ENCODE measurements around the gene TANC1.
A peak's percentile ranks its signal among the peaks of the same experiment; 100 is the strongest.

Gene TANC1

GRCh38 chr2:158996378-158996993 lies 28.0 kb downstream of the TANC1 start:
- no peak for DNase-seq

- DNase-seq, result no peak
These were observed 28.8 kb downstream of the TANC1 start for GRCh38 chr2:158997037-158997790.

DNA sequence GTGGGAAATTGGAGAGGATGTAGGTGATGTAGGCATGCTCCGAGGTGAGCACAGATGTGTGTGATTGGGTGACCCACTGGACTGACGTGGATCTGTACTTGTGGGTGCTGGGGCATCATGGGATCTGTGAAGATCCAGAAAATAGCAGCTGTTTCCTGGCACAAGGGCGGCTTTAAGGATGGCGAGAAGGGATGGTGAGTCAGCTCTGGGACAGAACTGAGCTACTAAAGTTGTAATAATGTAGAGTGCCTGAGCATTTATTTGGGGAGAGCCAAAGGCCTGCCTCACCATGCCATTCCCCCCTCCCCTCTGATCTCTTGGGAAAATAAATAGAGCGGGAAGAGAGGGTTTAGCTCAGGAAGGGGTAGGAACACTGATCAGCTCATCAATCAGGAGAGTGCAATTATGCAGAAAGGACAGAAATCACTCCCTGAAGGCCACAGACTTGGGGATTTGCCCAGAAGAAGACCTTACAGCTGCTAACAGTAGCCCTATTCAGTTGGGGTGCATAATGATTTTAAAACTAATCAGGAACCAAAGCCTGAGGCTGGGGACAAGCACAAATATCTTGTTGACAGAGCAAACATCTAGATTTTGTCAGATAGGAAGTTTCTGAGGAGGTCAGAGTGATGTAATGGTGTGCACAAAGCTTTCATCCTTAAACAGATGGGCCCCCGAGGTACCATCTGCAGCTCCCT lies 30.3 kb downstream of the TANC1 start:
- DNase-seq, result no peak

DNA sequence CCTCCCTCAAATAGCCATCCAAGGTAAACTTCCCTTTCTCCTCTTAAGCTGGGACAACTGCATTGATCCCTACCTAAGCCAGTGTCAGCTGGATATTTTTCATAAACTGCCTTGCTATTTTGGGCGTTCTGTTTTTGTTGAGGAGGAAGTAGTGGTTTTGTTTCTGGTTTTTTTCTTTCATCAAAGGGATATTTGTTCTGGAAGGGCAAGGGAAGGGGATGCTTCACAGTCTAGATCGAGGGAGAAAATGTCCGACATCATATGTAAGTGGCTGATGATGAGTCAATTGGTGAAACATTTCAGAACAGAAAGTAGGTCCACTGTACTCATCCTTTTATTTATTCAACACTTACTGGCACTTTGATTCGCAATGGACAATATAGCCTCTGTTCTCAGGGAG lies 31.0 kb downstream of the TANC1 start:
- no peak for DNase-seq

- DNase-seq, result no peak
These were observed 31.6 kb downstream of the TANC1 start for GRCh38 chr2:159000072-159000471.

DNA sequence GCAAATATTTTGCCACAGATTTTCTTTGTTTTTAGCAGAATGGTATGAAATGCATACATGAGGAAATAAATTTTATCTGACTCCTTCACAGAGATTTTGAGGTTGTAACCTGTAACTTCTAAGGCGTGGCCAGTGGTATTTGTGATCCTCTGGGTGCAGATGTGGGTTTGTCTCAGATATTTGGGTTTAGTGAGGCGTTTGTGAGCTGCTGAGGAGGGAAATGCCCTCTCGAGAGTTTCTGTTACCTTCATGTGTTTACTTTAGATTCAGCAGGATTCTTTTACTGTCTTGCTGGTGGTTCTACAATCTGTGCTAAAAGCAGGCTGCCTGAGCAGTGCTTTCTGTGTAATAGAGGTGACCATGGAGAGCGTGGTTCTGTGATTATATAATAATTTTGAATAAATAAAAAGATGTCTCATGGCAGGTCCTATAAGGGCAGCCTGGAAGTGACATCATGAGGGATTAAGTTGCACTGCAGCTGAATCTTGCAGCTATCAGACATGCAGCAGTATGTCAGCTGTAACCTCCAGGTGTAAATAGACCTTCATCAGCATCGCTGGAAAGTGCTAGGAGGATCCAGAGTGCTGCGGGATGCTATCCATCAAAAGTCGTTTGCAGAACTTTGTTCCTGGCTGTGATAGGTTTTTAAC lies 34.1 kb downstream of the TANC1 start:
- DNase-seq, result no peak

DNA sequence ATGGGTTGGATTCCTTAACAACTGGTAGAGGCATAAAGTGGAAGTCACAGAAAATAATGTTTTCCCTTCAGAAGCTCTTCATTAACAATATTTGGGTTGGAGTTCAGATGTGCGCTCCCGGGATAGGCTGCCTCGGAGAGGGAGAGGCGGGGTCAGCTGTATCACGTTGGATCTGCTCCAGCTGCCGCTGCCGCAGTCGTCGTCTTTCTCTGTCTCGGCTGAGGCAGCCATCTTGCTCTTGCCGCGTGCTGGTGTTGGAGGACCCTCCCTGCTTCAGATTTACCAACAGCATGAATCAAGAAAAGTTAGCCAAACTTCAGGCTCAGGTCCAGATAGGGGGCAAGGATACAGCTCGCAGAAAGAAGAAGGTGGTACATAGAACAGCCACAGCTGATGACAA lies 35.1 kb downstream of the TANC1 start:
- DNase-seq, result no peak

DNA sequence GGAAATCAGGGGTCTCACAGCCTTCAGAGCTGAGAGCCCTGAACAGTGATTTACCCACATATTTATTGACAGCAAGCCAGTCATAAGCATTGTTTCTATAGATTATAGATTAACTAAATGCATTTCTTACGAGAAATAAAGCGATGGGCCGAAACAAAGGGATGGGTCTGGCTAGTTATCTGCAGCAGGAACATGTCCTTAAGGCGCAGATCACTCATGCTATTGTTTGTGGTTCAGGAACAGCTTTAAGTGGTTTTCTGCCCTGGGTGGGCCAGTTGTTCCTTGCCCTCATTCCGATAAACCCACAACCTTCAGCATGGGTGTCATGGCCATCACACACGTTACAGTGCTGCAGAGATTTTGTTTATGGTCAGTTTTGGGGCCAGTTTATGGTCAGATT lies 36.4 kb downstream of the TANC1 start:
- no peak for DNase-seq

- DNase-seq, result no peak
These were observed 41.5 kb downstream of the TANC1 start for GRCh38 chr2:159009940-159010339.

GRCh38 chr2:159010340-159010739 lies 41.9 kb downstream of the TANC1 start:
- peak in 1 of 2 donors; percentile 1 for DNase-seq

GRCh38 chr2:159010963-159011362 lies 42.5 kb downstream of the TANC1 start:
- no peak for DNase-seq

DNA sequence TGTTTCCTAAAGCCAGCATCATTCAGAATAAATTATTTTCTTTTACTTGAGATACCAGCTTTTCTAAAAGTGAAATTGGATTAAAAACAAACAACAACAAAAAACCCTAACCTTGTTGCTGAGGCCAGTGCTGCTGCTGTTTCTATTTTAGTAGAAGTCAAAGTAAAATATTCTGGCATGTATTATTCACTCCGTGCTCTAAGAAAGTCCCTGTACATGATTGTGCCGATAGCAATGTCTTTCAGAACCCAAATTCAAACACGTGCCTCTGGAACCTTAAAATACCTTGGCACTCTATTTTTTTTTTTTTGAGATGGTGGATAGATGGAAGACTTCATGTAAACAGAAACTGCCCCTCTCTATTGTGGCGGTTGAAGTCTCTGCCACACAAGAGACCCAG lies 43.7 kb downstream of the TANC1 start:
- DNase-seq, result no peak

- no peak for DNase-seq
These were observed 44.7 kb downstream of the TANC1 start for GRCh38 chr2:159013103-159013502.

GRCh38 chr2:159015174-159015573 lies 46.7 kb downstream of the TANC1 start:
- no peak for DNase-seq

DNA sequence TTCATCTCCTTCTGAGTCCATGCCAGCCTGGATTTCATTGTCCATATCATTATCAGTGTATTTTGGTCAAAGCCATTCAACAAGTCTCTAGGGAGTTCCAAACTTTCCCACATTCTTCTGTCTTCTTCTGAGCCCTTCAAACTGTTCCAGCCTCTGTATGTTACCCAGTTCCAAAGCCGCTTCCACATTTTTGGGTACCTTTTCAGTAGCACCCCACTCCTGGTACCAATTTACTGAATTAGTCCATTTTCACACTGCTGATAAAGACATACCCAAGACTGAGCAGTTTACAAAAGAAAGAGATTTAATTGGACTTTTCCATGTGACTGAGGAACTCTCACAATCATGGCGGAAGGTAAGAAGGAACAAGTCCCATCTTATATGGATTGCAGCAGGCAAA lies 47.4 kb downstream of the TANC1 start:
- no peak for DNase-seq

DNA sequence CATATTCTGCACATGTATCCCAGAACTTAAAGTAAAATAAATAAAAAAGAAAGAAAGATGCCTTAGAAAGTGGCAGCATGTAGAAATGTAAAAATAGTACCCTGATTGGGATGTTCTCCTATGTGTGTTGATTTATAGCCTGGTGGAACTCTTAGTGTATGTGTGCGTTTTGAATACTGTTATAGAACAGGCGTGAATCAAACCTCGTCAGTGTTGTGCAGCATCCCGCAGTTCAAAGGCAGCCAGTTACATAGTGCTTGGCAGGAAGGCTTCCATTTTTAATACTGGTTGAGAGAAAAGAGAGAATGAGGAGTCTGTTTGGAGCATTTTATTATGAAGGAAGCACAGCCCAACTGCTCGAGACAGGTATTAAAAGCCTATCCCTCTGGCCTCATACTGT lies 49.4 kb downstream of the TANC1 start:
- DNase-seq, result no peak

DNA sequence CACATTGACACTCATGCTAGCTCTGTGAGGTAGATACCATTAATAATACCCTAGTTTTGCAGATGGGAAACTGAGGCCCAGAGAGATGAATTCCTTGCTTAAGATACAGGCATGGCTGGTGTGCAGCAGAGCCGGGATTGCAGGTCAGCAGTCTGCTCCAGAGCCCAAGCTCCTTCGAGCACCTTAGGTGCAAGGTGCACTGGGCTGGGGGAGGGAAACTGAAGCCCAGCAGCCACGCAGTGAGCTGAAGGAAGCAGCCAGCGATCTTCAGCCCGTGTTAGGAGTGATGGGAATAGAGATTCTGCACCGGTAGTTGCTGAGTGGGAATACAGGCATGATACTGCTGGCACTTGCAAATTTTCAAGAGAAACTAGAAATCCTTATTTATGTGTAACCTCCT lies 50.6 kb downstream of the TANC1 start:
- DNase-seq, result no peak

DNA sequence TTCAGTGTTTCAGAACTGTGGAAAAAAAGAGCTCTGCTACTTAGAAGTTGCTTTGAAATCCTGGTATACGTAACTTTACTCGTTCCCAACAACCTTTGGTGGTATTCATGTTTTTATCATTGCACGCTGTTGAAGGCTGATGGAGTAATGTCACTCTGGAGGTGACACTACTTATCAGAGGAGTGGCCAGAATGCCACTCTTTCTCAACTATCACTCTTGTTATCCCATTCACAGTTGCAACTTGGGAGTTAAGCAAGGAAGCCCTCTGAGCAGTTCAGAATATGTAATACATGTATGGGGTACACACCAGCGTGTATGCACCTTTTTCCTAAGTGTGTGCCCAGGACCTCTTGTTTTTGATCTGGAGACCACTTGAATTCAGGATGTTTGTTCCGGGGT lies 53.6 kb downstream of the TANC1 start:
- DNase-seq, result no peak

DNA sequence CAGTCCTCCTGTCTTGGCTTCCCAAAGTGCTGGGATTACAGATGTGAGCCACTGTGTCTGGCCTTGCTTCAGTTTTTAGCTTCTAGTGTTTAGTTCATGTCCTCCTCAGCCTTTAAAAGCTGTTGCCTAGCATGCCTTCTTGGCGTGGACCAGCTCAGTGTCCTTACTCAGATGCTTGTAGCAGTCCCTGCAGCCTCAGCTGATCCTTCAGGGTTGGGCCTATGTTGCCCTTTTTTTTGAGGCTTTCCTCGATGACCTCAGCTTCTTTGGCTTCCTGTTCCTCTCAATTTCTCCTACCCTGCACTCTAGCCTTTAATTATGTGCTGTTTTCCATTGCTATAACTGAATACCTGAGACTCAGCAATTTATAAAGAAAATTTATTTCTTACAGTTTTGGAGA lies 57.7 kb downstream of the TANC1 start:
- no peak for DNase-seq

DNA sequence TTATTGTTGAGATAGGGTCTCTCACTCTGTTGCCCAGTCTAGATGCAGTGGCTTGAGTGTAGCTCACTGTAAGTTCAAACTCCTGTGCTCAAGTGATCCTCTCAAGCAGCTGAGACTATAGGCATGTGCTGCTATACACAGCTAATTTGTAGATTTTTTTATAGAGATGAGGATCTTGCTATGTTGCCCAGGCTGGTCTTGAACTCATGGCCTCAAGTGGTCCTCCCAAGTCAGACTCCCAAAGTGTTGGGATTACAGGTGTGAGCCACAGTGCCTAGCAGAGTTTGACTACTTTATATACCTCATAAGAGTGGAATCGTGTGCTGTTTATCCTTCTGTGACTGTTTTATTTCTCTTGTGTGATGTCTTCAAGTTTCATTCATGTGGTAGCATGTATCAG lies 60.3 kb downstream of the TANC1 start:
- DNase-seq, result no peak

DNA sequence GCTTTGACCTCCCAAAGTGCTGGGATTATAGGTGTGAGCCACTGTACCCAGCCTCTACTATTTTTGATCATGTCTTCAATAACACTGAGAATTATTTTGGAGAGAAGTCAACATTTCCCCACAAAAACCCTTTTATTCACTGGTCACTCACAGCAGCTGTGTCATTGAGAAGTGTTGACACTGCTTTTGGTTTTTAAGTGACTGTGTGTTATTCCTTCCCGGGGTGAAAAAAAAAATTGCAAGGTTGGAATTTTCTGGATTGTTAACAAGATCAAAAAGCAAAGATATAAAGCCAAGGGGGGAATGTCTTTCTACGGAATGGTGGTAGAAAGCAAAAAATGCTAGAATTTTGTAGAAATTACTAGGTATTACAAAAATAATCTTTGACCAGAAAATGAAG lies 61.5 kb downstream of the TANC1 start:
- DNase-seq, result no peak

- no peak for DNase-seq
These were observed 62.4 kb downstream of the TANC1 start for GRCh38 chr2:159030674-159031380.

DNA sequence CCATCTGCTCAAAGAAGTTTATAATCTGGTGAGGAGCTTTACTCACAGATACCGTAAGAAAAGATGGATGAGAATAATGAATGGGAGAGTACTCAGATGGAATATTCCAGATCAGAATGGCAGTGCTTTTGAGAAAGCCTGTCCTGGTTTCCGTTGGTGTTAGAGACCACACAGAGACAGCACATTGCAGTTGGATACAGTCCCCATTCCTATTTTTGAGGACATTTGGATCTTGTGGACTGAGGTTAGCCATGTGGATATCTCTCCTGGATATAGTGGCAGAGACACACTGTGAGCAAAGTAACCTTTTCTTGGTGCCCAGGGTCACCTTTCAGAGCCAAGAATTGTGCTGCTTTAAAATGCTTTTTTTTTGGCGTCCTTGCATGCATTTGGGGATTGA lies 63.7 kb downstream of the TANC1 start:
- no peak for DNase-seq
